ENCODE data around the gene EFHC1.

DNA sequence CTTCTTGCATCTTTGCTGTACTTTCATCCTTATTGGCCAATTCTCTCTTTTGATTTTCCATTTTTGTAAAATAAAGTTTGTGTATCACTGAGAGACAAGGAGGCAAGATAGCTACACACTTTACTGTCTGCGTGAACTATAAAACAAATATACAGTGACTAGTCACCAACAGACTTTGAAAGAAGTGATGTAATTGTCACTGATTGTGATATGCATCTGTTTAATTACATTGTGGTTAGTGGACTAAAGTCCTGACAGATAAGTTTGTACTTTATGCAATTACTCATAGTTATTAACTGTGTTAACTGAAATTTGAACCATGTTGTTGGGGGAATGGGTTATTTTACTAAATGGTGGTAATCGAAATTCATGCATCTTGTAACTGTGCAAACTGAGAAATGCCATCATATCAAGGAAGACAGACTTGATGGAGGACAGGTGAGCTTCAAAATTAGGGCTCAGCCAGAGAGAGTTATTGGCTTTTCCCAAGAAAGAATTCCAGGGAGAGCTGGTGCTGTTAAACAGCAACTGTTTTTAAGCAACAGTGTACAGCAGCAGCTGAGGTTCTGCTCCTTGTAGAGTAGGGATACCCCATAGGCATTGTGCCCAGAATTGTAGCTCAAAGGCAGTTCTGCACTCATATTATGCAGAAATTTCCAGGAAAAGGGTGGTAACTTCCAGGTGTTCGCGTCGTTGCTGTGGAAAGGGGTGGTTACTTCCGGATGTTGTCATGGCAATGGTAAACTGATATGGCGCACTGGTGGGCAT lies 62.9 kb downstream of the EFHC1 start:
- TF ChIP-seq POLR2AphosphoS5 (IDR thresholded peaks at IDR 0.05) = no peak
- TF ChIP-seq, protein P1, sequence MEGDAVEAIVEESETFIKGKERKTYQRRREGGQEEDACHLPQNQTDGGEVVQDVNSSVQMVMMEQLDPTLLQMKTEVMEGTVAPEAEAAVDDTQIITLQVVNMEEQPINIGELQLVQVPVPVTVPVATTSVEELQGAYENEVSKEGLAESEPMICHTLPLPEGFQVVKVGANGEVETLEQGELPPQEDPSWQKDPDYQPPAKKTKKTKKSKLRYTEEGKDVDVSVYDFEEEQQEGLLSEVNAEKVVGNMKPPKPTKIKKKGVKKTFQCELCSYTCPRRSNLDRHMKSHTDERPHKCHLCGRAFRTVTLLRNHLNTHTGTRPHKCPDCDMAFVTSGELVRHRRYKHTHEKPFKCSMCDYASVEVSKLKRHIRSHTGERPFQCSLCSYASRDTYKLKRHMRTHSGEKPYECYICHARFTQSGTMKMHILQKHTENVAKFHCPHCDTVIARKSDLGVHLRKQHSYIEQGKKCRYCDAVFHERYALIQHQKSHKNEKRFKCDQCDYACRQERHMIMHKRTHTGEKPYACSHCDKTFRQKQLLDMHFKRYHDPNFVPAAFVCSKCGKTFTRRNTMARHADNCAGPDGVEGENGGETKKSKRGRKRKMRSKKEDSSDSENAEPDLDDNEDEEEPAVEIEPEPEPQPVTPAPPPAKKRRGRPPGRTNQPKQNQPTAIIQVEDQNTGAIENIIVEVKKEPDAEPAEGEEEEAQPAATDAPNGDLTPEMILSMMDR (IDR thresholded peaks at IDR 0.05) = no peak
- TF ChIP-seq EP300 (IDR thresholded peaks at IDR 0.05) = no peak
